Measurements from ENCODE around the gene CDC45.

The CDC45 gene

DNA sequence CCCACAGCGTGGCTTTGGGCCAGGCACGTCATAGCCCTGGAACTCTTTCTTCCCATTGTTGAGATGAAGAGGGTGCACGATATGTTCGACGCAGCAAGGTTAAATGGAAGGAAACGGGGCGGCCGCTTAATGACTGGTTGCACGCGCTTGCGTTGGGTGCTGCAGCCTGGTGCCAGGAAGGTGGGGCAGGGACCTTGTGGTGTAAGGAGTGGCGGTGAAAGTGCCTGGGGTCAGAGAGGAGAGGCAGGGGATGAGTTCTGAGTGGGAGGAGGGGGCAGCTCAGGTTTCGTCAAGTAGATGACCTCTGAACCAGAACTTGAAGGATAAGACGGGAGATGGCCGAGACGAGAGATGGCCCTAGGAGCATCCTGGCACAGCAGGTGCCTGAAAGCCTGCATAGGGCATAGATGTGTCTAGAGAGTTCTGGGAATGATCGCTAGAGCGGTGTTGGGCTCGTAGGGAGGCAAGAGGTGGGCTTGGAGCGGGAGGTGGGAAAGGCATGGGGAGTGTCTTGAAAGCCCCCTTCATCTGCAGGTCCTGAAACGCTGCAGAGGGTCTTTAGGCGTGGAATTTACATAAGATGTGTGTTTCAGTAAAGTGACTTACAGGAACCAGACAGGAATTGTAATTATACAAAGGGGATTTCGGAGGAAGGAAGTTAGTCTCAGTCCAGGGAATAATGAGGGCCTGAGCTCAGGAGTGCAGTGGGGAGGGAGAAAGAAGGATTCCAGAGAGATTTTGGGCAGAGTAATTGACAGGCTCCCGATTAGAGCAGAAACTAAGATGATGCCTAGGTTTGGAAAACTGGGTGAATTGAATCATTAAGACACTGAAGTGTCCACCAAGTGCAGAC, 87.7 kb downstream of the CDC45 start:
- DNase-seq (ENCODE audit: low read depth), result no peak
- no peak overlapping the region for H3K4me3 ChIP-seq (ENCODE audit: low read length)

GRCh38 chr22:19568337-19569275, 88.9 kb downstream of the CDC45 start:
- H3K4me3 ChIP-seq (ENCODE audit: low read length), result no peak overlapping the region
- DNase-seq (ENCODE audit: low read depth), result peak; percentile 94
- no peak for TF ChIP-seq CTCF (conservative IDR thresholded peaks at IDR 0.05; ENCODE audit: low read length)

More for the DNA sequence above, 87.7 kb downstream of the CDC45 start:
- no peak for TF ChIP-seq CTCF (conservative IDR thresholded peaks at IDR 0.05; ENCODE audit: low read length)

GRCh38 chr22:19569276-19569640, 89.5 kb downstream of the CDC45 start:
- no peak overlapping the region for H3K4me3 ChIP-seq (ENCODE audit: low read length)
- no peak for TF ChIP-seq CTCF (conservative IDR thresholded peaks at IDR 0.05; ENCODE audit: low read length)
- DNase-seq (ENCODE audit: low read depth), result no peak

GRCh38 chr22:19569976-19570375, 90.3 kb downstream of the CDC45 start:
- TF ChIP-seq CTCF (conservative IDR thresholded peaks at IDR 0.05; ENCODE audit: low read length), result no peak
- H3K4me3 ChIP-seq (ENCODE audit: low read length), result no peak overlapping the region
- DNase-seq (ENCODE audit: low read depth), result no peak

Data from AG10803 (cell line).